DND-41 (cell line): ENCODE measurements around the gene CHRNA1.

ENCODE experiments used
- ATAC-seq: fragments of 200-7000 bp; cut with Tn5 transposase; 3 replicates; pipeline ENCODE4 v1.9.1; 2021; ENCODE audit warnings: low read depth; ENCODE audit not compliant: insufficient read depth
- DNase-seq: peaks from one replicate; pipeline ENCODE4 v3.0.0-alpha.2; 2020
- H2AFZ ChIP-seq: 2 replicates; pipeline ENCODE4 v1.6.0; 2012; ENCODE audit warnings: low read depth, low read length
- H3K27ac ChIP-seq: 2 replicates; pipeline ENCODE4 v1.5.1; 2012; ENCODE audit warnings: low read length, inconsistent platforms
- H3K27me3 ChIP-seq: fragments of 200-600 bp; sonication (generic); 2 replicates; pipeline ENCODE4 v1.6.0; 2012; ENCODE audit warnings: low read length, mild to moderate bottlenecking, inconsistent platforms; ENCODE audit not compliant: insufficient read depth, poor library complexity
- H3K36me3 ChIP-seq: 2 replicates; pipeline ENCODE4 v1.5.1; 2012; ENCODE audit warnings: low read length, inconsistent platforms; ENCODE audit not compliant: insufficient read depth
- H3K4me1 ChIP-seq: 2 replicates; pipeline ENCODE4 v1.5.1; 2012; ENCODE audit warnings: mild to moderate bottlenecking, low read length; ENCODE audit not compliant: insufficient read depth
- H3K4me2 ChIP-seq: 2 replicates; pipeline ENCODE4 v1.6.0; 2012; ENCODE audit warnings: mild to moderate bottlenecking, moderate library complexity, low read length, inconsistent platforms; ENCODE audit not compliant: insufficient read depth
- H3K4me3 ChIP-seq, 2 experiments: fragments of 200-600 bp in 1 of 2; shearing (Covaris generic) in 1 of 2; 2 replicates each; pipeline ENCODE4 v1.5.1; 2012 to 2016; ENCODE audit warnings: inconsistent platforms in 2 of 2, low read length in 2 of 2, mild to moderate bottlenecking in 2 of 2, low read depth in 1 of 2, moderate library complexity in 1 of 2
- H3K79me2 ChIP-seq: 2 replicates; pipeline ENCODE4 v1.6.0; 2012; ENCODE audit warnings: low read length, inconsistent platforms; ENCODE audit not compliant: insufficient read depth
- H3K9ac ChIP-seq: 2 replicates; pipeline ENCODE4 v1.6.0; 2012; ENCODE audit warnings: low read depth, mild to moderate bottlenecking, inconsistent platforms, low read length, moderate library complexity
- H3K9me3 ChIP-seq: 2 replicates; pipeline ENCODE4 v1.5.1; 2012; ENCODE audit warnings: low read length, moderate library complexity, mild to moderate bottlenecking, inconsistent platforms; ENCODE audit not compliant: insufficient read depth, severe bottlenecking
- H4K20me1 ChIP-seq: 2 replicates; pipeline ENCODE4 v1.6.0; 2012; ENCODE audit warnings: low read length; ENCODE audit not compliant: insufficient read depth
- EZH2 ChIP-seq: IDR thresholded peaks from 3 replicates; pipeline ENCODE4 v1.6.1; 2012; ENCODE audit warnings: borderline replicate concordance, low read depth, mild to moderate bottlenecking, moderate library complexity, low read length, inconsistent platforms; ENCODE audit not compliant: severe bottlenecking
- TF ChIP-seq, protein P1 (sequence below): IDR thresholded peaks from 2 replicates; pipeline ENCODE4 v1.5.1; 2012; ENCODE audit warnings: borderline replicate concordance, low read length, moderate library complexity, mild to moderate bottlenecking; ENCODE audit not compliant: poor library complexity, severe bottlenecking; ENCODE audit errors: extremely low read depth

The CHRNA1 gene

GRCh38 chr2:174762464-174762863 lies 1.8 kb downstream of the CHRNA1 start:
- Histone ChIP-seq H3K27me3 (peaks cover 13% of the 10 kb centered on the region), H3K27ac (no peak overlapping the region), H3K79me2 (no peaks in the 10 kb centered on the region), H3K4me2 (no peak overlapping the region), H3K9ac (no peak overlapping the region), H3K9me3 (no peaks in the 10 kb centered on the region), H3K4me1 (no peaks in the 10 kb centered on the region), H3K36me3 (no peaks in the 10 kb centered on the region), H3K4me3 (no peak overlapping the region), H2AFZ (no peak overlapping the region), H4K20me1 (no peaks in the 10 kb centered on the region)
- ATAC-seq, result no peak
- no peak for TF ChIP-seq EZH2
- TF ChIP-seq, protein P1, sequence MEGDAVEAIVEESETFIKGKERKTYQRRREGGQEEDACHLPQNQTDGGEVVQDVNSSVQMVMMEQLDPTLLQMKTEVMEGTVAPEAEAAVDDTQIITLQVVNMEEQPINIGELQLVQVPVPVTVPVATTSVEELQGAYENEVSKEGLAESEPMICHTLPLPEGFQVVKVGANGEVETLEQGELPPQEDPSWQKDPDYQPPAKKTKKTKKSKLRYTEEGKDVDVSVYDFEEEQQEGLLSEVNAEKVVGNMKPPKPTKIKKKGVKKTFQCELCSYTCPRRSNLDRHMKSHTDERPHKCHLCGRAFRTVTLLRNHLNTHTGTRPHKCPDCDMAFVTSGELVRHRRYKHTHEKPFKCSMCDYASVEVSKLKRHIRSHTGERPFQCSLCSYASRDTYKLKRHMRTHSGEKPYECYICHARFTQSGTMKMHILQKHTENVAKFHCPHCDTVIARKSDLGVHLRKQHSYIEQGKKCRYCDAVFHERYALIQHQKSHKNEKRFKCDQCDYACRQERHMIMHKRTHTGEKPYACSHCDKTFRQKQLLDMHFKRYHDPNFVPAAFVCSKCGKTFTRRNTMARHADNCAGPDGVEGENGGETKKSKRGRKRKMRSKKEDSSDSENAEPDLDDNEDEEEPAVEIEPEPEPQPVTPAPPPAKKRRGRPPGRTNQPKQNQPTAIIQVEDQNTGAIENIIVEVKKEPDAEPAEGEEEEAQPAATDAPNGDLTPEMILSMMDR, result no peak
- DNase-seq, result no peak

DNA sequence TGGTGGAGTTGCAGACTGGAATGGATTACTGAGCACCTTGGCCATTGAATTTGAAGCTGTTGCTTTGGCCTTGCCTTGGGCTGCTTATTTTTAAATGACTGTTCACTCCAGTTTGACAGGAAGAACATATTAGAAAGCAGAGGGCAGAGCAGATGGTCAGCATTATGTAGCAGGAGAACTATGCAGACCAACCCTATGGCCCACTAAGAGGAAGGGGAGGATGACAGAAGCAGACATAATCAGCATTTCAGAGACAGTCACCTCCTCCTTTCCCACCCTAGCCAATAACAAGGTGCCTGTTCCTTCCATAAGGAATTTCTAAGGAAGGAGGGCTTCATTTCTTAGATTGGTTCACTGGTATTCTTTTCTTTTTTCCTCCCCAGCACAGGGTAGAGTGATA lies 2.4 kb downstream of the CHRNA1 start:
- no peaks in the 10 kb centered on the region for H3K79me2 ChIP-seq
- H3K4me2 ChIP-seq, result no peak overlapping the region
- H3K4me3 ChIP-seq, result no peak overlapping the region
- DNase-seq (no peak), ATAC-seq (no peak)
- H2AFZ ChIP-seq, result no peak overlapping the region
- no peak overlapping the region for H3K27ac ChIP-seq
- H4K20me1 ChIP-seq, result no peaks in the 10 kb centered on the region
- H3K9me3 ChIP-seq, result no peaks in the 10 kb centered on the region
- no peak overlapping the region for H3K9ac ChIP-seq
- H3K27me3 ChIP-seq, result peaks cover 12% of the 10 kb centered on the region
- H3K36me3 ChIP-seq, result no peaks in the 10 kb centered on the region
- no peaks in the 10 kb centered on the region for H3K4me1 ChIP-seq
- no peak for TF ChIP-seq EZH2
- TF ChIP-seq, protein P1, result no peak

- no peaks in the 10 kb centered on the region for H3K36me3 ChIP-seq
- H4K20me1 ChIP-seq, result no peaks in the 10 kb centered on the region
- no peaks in the 10 kb centered on the region for H3K4me1 ChIP-seq
- ATAC-seq (no peak), DNase-seq (no peak)
- no peaks in the 10 kb centered on the region for H3K9me3 ChIP-seq
- no peaks in the 10 kb centered on the region for H3K79me2 ChIP-seq
- TF ChIP-seq EZH2, result no peak
- TF ChIP-seq, protein P1, result no peak
- H3K9ac ChIP-seq, result no peak overlapping the region
- H3K4me3 ChIP-seq, result no peak overlapping the region
- H2AFZ ChIP-seq, result no peak overlapping the region
- peaks cover 4% of the 10 kb centered on the region for H3K27me3 ChIP-seq
- H3K27ac ChIP-seq, result no peak overlapping the region
- H3K4me2 ChIP-seq, result no peak overlapping the region
These were observed 3.3 kb downstream of the CHRNA1 start for GRCh38 chr2:174760845-174761473.
